ENCODE data around the gene KIDINS220.

The KIDINS220 gene

DNA sequence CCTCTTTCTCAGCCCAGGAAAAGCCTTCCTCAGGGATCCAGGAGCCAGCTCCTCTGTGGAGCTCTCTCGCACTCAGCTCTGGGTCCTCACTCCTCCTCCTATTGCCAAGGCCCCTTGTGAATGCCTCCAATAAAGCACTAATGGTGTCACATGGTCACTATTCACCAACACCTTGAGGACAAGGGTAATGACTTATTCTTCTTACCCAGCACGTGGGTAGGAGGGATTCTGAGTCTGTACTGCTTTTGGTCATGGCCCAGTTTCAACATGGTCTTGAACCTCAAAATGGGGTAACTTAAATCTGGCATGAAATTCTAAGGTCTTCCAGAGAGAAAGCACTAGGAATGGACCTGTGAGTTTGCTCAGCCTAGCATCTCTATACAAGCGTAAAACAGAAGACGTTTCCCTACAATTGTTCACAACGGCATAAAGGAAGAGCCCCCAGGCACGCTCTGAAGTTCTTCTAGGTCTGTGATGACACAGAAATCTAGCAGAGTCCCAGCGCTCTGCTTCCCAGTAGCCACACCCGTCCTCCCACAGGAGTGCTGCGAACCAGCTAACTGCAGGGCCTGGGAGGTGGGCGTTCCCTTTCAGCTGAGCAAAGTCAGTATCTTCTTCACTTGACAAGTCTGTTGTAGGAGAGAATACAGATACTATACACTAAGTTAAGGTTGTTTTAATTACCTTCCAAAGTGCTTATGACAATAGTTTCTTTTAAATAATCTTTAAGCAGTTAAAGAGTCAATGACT, 14.6 kb upstream of the KIDINS220 start:
- DNase-seq (ENCODE audit: low read depth in 2 of 2) = no peak

DNA sequence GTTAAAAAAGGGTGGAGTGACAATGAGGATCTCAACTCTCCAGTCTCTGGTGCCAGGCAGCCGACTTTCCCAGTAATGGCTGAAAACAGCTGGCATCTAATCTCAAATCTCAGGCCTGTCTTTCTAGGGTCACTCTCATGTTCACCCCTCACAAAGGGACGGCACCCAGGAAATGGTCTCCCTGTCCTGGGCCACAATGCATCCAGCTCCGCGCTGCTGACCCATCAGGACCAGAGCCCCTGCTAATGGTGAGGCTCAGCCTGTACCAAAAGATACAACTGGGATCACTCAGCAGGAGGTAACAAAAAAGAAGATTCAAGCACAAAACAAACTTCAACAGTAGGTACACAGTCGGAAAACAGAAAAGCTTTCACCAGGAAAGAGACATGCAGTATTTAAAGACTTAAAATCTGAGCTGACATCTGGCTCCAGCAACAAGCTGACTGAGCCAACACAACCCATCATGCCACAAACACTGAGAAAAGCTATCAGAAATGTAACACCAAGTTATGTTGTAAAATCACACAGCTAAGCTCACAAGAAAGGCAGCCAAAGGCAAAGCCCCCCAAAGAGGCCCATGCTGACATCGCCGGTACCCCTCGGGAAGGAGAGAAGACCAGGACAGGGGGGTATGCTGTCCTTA, 13.6 kb upstream of the KIDINS220 start:
- no peak for DNase-seq (ENCODE audit: low read depth in 2 of 2)

DNA sequence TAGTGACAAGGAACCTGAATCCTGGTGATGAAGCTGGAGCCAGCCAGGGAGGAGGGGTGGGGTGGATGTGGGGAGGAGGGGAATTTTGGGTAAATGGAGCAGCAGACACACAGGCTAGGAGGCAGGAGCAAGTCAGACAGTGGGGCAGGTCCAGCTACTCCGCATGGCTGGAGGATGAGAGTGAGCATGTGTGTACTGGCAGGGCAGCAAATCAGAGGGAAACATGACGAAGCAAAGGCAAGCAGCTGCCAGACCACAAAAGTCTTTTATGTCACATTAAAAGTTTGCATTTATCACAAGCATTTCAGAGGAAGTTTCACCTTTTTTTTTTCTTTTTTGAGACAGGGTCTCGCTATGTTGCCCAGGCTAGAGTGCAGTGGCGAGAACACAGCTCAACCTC, 11.9 kb upstream of the KIDINS220 start:
- DNase-seq (ENCODE audit: low read depth in 2 of 2) = no peak

DNA sequence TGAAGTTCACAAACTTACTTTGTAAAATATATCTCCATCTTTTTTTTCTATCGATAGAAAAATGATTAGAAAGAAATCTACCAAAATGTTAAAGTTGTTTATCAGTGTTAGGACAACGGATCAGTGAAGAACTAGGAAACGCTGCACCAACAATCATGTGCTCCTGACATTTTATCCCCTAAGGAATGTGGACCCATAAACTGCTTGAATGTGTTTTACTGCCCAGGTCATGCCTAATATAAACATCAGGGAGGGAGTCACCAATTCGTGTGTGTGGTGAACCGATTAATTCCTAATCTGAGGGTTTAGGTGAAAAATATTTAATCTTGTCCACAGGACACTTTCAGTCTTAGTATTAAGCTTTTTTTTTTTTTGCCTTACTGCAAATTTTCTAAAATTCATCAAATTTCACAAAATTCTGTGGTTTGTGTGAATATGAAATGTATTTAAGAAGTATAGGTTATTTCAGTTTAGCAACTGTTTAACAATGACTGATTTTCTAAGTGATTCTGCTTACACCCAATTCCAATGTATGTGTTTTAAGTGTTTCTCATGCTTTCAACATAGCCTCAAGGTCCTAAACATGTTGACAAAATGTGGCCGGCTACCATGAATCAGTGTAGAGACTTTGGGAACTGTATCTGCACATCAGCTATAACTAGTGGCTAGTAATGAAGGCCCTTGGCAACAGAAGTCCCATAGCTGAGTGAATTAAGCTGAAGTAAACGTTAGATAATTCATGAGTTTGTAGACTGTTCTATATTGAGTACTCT, 11.1 kb upstream of the KIDINS220 start:
- DNase-seq (ENCODE audit: low read depth in 2 of 2) = no peak

DNA sequence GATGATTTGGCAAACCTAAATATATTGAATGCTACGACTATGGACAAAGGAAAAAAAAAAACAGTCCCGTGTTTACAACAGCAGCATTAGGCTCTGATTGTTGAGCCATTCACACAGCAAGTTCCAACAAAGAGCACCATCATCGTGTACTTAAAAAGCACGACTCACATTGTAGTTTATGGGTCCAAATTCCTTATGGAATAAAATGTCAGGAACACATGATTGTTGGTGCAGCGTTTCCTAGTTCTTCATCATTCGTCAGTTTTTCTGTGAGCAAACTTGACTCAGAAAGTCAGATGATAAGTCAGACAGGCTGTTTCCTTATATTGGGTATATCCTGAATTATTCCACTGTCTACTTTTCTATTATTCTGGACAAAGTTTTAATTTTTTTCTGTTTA, 10.0 kb upstream of the KIDINS220 start:
- no peak for DNase-seq (ENCODE audit: low read depth in 2 of 2)

DNA sequence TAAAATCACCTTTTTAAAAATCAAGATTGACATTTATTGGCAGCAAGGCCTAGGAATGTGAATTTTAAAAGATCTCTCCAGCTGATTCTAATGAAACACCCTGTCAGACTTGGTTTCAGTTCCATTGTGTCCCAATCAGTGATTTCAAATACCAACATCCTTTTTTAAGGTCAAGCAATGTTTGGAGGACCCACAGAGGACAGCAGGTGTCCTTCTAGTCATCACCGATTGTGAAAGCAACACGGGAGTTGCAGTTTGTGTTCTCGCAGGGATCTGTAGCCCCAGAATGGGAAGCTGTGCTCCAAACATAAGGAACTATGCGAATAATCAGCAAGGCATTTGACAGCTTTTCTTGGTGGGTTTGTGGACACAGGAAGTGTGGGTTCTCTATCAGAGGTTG, 4.5 kb upstream of the KIDINS220 start:
- DNase-seq (ENCODE audit: low read depth in 2 of 2) = no peak

DNA sequence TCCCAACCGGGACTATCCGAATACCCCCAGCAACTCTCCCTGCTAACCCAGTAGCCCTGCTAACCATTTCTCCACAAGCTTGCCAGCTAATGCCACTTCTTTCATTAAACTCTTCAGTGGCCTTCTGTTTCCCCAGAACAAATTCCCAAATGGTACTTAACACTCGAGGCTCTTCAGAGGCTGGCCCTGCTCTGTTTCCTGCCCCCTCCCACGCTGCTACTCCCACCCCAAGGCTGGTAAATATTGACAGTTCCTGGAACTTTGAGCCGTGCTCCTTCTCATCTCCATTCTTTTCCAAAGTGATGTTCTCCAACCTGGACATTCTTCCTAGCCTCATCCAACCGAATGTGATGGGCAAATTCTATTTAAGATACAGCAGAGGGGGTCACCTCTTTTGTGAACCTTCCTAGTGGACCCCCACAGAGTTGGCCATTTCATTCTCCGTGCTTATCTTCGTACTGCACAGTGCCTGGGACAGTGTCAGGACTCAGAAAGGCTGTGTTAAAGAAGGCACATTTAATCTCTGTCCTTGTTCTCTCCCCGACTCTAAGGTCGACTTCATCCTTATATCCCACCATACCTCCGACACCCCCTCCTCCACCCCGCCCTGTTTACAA, 3.2 kb upstream of the KIDINS220 start:
- DNase-seq (ENCODE audit: low read depth in 2 of 2) = no peak

DNA sequence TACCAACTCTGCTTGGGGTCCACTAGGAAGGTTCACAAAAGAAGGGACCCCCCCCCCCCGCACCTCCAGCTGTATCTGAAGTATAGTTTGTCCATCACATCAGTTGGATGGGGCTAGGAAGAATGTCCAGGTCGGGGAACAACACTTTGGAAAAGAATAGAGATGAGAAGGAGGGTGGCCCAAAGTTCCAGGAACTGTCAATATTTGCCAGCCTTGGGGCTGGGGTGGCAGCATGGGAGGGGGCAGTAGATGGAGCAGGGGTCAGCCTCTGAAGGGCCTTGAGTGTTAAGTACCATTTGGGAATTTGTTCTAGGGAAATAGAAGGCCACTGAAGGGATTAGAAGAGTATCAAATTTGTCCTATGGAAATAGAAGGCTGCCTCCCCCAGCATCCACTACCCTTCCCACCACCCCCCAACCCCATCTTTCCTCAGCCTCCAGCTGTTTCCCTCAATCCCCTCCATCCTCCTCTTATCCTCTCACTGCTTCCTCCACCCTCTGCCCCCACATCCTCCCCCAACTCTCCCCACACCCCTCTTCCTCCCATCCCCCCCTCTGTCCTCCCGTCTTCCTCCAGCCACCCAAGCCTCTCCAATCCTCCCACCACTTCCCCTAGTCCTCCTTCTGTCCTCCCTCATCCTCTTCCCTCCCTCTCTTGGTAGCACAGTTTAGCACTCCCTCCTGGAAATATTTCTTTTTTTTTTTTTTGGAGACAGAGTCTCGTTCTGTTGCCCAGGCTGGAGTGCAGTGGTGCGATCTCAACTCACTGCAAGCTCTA, 2.0 kb upstream of the KIDINS220 start:
- DNase-seq (ENCODE audit: low read depth in 2 of 2) = no peak

DNA sequence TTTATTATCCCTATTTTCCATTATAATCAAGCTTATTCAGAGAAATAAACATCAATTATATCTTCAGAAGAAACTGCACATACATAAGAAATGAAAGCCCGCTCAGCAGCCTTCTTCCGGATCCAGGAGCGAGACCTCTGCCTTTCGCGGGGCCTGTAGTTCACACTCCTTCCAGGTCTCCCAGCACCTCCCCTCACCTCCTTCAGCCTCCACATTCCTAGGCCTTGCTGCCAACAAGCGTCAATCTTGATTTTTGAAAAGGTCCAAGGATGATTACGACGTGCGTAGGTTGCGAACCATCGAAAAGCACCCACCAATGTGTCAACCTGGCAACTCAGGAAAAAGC, 355 bp upstream of the KIDINS220 start:
- DNase-seq (ENCODE audit: low read depth in 2 of 2) = no peak

DNA sequence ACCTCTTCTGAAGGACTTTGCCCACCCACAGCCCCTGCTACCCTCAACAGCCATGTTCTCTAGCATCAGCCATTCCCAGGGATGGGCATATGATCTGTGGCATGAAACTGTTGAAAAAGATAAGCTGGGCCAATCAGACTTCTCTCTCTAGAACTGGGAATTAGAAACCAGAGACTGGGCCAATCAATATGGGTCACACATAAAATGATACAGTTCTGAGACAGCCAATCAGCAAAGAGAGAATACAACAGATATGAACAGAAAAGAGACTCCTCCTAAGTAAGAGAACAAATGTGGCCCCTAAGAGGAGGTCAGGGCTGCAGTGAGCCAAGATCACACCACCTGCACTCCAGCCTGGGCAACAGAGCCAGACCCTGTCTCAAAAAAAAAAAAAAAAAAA, 2.1 kb downstream of the KIDINS220 start:
- DNase-seq (ENCODE audit: low read depth in 2 of 2) = no peak

DNA sequence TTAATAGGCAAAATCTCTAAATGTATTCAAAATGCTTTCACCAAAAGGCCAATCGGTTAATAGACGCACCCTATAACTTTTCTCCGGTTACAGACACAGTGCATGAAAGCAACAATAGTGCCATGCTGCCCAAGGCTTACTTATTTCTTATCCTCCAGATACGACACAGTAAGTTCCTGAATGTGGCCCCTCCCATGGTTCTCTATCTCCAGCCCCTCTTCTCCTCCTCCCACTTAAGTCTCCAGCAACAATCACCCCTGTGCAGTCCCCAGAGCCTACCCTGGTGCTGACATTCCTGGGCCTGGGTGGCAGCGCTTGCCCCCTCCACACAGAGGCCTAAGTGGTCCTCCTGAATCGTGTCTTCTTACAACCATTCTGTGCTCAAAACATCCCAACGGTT, 3.6 kb downstream of the KIDINS220 start:
- no peak for DNase-seq (ENCODE audit: low read depth in 2 of 2)

DNA sequence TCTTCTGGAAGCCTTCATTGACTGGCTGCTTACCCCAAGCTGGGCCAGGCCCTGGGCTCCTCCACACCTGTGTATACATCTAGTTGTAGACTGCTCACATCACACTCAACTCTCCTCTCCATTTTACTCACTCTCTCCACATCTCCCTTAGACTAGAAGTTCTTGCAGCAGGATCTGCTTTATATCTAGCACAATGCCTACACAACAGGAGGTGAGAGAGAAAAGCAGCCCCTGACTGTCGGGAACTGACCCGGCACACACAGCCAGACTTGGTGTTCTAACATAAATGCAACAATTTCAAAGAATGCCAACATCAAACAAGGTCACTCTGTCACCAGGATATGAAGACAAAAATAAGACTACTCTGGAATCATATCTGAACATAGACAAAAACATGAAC, 5.9 kb downstream of the KIDINS220 start:
- DNase-seq (ENCODE audit: low read depth in 2 of 2) = no peak

DNA sequence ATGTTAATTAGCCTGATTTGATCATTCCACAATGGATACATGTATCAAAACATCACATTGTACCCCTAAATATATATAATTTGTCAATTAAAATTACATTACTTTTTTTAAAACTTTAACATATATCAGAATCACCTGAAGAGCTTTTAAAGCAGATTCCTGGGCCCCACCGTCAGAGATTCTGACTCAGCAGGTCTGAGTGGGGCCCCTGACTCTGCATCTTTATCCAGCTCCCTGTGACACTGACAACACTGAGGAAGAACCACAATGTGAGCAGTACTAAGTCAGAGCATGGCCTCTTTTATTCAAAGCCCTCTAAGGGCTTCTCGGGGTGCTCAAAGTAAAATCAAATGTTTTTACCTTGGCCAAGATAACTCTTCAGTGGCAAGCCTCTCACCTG, 9.7 kb downstream of the KIDINS220 start:
- no peak for DNase-seq (ENCODE audit: low read depth in 2 of 2)

DNA sequence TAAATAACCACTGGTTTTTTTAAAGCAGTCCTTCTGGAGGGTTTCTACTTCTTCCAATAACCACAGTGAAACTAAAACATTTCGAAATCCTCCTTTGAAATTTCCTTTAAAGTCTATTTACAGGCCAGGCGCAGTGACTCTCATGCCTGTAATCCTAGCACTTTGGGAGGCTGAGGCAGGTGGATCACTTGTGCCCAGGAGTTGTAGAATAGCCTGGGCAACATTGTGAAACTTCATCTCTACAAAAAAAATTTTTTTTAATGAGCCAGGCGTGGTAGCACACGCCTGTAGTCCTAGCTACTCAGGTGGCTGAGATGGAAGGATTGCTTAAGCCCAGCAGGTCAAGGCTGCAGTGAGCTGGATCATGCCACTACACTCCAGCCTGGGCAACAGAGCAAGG, 15.2 kb downstream of the KIDINS220 start:
- DNase-seq (ENCODE audit: low read depth in 2 of 2) = no peak

DNA sequence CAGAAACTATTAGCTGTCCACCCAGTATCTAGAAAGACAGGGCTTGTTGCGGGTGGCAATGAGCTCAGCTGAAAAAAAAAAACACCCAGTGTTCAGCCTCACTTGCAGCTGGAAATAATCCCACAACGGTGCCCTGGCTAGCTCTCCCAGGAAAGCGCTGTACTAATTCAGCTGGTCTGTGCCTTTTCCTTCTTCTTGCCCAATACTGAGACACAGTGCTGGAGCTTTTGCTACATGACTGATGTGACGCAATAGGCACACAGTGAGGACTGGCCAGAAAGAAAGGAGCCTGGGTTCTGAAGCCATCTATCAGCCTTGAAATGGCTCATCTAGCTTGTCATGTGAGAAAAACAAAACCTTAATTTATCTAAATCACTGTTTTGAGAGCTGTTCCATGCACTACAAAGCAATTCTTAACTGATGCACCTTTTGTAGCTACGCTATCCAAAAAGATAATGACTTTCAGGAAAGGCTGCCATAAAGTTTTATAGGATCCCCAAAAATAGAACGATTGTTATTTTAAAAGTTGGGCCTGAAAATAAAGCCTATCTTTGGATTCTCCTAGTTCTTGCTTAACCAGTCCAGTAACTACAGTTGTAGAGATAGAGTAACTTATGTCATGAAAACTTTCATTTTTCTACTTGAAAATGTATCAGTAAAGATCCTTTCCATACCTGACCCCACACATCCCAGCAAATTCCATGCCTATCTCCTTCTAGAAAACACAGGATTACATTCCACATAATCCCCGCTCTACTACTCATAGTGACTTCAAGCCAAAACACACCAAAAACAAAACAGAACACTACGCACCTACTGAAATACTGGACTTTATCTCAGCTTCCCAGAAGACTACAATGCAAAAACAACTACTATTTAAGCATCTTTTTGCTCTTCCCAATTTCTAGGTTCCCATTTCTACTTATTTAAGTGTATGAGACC, 15.9 kb downstream of the KIDINS220 start:
- DNase-seq (ENCODE audit: low read depth in 2 of 2) = no peak

DNA sequence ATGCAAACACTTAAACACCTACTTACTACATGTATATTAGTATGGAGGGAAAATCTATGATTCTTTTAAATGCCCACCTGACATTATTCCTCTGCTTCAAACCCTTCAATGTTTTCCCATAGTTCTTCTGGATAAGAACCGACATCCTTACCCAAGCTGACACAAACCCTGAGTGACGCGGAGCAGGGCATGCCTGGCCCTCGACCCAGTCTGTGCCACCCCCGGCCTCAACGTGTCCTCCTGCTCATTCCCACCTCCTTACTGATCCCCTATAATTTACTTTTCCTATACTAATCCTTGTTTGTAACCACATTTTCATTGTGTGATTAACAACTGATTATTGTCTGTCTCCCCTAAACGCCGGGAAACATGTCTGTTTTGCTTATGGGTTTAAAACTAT, 17.5 kb downstream of the KIDINS220 start:
- no peak for DNase-seq (ENCODE audit: low read depth in 2 of 2)

DNA sequence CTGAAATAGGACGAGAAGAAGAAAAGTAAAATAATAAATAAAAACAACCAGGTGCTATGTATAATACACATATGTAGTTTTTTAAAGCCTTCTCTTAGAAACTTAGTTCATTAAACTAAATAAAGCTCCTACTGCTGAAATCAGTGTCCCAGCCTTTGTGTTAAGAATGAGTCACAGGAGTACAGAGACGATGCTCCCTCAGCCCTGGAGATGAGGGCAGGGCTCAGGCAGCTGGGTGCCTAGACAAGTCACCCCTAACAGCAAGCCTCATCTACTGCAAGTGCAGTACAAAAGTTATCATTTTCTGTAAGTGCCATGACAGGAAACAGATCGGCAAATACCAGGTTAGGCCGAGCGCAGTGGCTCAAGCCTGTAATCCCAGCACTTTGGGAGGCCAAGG, 18.2 kb downstream of the KIDINS220 start:
- DNase-seq (ENCODE audit: low read depth in 2 of 2) = no peak

DNA sequence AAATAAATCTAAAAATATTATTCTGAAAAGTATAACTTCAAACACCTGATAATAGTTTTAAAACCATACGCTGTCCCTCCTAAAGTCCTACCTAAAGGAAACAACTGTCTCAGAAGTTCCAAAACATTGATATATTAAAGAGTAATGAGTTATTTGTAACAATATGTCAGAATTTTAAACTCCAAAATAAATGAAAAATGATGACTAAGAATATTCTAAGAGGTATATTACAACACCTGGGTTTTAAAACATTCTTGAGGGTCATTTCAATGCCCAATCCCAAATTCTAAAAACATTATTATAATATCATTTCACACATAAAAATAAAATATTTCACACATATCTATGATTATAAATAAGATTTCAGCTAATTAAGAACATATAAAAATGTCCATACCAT, 20.2 kb downstream of the KIDINS220 start:
- no peak for DNase-seq (ENCODE audit: low read depth in 2 of 2)

DNA sequence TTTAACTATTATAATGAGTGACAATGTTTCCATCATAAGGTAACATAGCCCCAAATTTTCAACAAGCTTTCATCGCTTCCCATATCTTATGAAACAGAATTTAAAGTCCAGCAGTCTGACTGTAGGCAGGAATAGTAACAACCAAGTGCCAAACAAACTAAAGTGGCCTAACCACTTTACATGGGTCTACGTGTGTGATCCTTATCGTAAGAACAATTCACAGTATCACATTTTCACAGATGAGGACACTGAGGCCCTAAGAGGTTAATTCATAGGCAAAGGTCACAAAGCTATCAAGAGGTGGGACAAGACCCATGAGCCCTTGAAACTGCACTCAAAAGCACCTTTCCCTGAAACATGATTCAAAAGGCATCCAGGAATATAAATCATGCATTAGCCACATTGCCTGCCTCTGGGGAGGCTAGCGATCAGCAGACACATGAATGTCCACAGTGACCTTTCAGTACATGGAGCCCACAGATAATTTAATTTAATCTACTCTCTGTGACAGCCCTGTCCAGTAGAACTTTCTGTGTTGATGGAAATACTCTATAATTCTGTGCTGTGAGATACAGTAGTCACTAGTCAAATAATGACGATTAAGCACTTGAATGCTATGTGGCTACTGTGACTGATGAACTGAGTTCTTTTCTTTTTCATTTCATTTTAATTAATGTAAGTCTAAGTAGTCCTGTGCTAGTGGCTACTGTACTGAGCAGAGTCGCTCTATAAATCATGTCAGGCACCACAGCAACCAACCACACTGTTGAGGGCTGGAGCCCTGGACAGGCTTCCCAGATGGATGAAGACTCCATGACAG, 30.3 kb downstream of the KIDINS220 start:
- no peak for DNase-seq (ENCODE audit: low read depth in 2 of 2)

Data from stimulated activated CD8-positive, alpha-beta memory T cell treated with anti-CD3 and anti-CD28 coated beads, Interleukin-15, amount 100 ng/mL, for 4 hours (primary cell).